ENCODE data around the gene DNAH3. TPM values are rescaled to one million over a fixed set of nuclear protein-coding genes. Genes with fewer than 3 reads are reported as not detected.
"Not testable (repeated sequence)": the region's sequence is repeated elsewhere in the genome, so short reads cannot be mapped to it uniquely, and the experiment has no call there.

The DNAH3 gene
- total RNA-seq, 2 donors from 2014 or later, result 0.02 TPM; not detected in 1

GRCh38 chr16:21101631-21102420 is 48.8 kb downstream of the DNAH3 start:
- H3K9me3 Mint-ChIP-seq, result no peaks in the 10 kb centered on the region
- H3K27ac Mint-ChIP-seq, result no peak overlapping the region
- ATAC-seq (replicated peaks in 1 of 2), result no peak
- no peaks in the 10 kb centered on the region for H3K36me3 Mint-ChIP-seq (ENCODE audit: insufficient read depth in 2 of 2)
- H3K27me3 Mint-ChIP-seq (ENCODE audit: low read depth), result peaks cover 28% of the 10 kb centered on the region
- no peak overlapping the region for H3K4me3 Mint-ChIP-seq
- no peaks in the 10 kb centered on the region for H3K4me1 Mint-ChIP-seq (ENCODE audit: low read depth)
- peak; percentile 4 to 13 for DNase-seq

- H3K4me1 Mint-ChIP-seq (ENCODE audit: low read depth), result no peaks in the 10 kb centered on the region
- H3K27ac Mint-ChIP-seq, result no peak overlapping the region
- no peak overlapping the region for H3K4me3 Mint-ChIP-seq
- no peak for ATAC-seq (replicated peaks in 1 of 2)
- no peak for DNase-seq
- no peaks in the 10 kb centered on the region for H3K9me3 Mint-ChIP-seq
- H3K27me3 Mint-ChIP-seq (ENCODE audit: low read depth), result peaks cover 34% of the 10 kb centered on the region
- H3K36me3 Mint-ChIP-seq (ENCODE audit: insufficient read depth in 2 of 2), result no peaks in the 10 kb centered on the region
Observed at GRCh38 chr16:21100447-21100846, 50.2 kb downstream of the DNAH3 start.

DNA sequence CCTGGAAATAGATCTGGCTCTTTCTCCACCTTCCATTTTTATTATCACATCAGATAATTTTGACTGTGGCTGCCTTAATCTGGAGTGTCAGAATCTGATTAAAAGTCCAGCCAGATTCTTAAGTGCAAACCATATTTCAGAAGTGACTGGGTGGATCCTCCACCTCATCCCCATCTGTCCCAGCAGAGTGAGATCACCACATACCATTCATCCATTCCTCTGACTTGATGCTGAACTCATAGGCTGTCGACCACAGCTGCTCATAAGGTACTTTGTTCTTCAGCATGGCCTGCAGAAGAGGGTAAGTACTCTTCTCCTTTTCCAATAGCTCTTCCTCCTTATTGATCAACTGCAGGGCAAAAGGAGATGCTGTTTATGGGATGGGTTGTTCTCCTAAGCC is 53.5 kb downstream of the DNAH3 start:
- Mint-ChIP-seq H3K27me3 (ENCODE audit: low read depth) (peaks cover 35% of the 10 kb centered on the region), H3K36me3 (ENCODE audit: insufficient read depth in 2 of 2) (no peaks in the 10 kb centered on the region)
- ATAC-seq (replicated peaks in 1 of 2), result no peak

GRCh38 chr16:21094719-21095118 is 55.9 kb downstream of the DNAH3 start:
- not testable (repeated sequence) for H3K9me3 Mint-ChIP-seq; ATAC-seq (replicated peaks in 1 of 2); H3K36me3 Mint-ChIP-seq (ENCODE audit: insufficient read depth in 2 of 2); H3K4me1 Mint-ChIP-seq (ENCODE audit: low read depth); H3K27ac Mint-ChIP-seq; DNase-seq; H3K4me3 Mint-ChIP-seq
- H3K27me3 Mint-ChIP-seq (ENCODE audit: low read depth), result peaks cover 45% of the 10 kb centered on the region

More for the DNA sequence above, 53.5 kb downstream of the DNAH3 start:
- H3K4me3 Mint-ChIP-seq, result no peak overlapping the region
- peaks cover 0 to 2% of the 10 kb centered on the region in 2 donors for H3K9me3 Mint-ChIP-seq
- no peak for DNase-seq
- H3K27ac Mint-ChIP-seq, result no peak overlapping the region
- no peaks in the 10 kb centered on the region for H3K4me1 Mint-ChIP-seq (ENCODE audit: low read depth)

DNA sequence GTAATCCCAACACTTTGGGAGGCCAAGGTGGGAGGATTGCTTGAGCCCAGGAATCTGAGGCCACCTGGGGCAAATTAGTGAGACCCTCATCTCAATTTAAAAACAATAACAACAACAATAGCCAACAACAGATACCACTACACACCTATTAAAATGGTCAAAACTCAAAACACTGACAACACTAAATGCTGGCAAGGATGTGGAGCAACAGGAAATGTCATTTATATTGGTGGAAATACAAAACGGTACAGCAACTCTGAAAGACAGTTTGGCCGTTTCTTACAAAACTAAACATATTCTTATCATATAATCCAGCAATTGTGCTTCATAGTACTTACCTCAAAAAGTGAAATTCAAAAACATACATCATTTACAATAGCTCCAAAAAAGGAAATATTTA is 57.7 kb downstream of the DNAH3 start:
- H3K36me3 Mint-ChIP-seq (ENCODE audit: insufficient read depth in 2 of 2), result peaks cover 0 to 6% of the 10 kb centered on the region in 2 donors
- H3K4me1 Mint-ChIP-seq (ENCODE audit: low read depth), result no peaks in the 10 kb centered on the region
- H3K4me3 Mint-ChIP-seq, result no peak overlapping the region
- no peak for ATAC-seq (replicated peaks in 1 of 2)
- H3K27me3 Mint-ChIP-seq (ENCODE audit: low read depth), result peaks cover 48% of the 10 kb centered on the region
- peaks cover 2 to 3% of the 10 kb centered on the region in 2 donors for H3K9me3 Mint-ChIP-seq
- no peak overlapping the region for H3K27ac Mint-ChIP-seq
- no peak for DNase-seq

DNA sequence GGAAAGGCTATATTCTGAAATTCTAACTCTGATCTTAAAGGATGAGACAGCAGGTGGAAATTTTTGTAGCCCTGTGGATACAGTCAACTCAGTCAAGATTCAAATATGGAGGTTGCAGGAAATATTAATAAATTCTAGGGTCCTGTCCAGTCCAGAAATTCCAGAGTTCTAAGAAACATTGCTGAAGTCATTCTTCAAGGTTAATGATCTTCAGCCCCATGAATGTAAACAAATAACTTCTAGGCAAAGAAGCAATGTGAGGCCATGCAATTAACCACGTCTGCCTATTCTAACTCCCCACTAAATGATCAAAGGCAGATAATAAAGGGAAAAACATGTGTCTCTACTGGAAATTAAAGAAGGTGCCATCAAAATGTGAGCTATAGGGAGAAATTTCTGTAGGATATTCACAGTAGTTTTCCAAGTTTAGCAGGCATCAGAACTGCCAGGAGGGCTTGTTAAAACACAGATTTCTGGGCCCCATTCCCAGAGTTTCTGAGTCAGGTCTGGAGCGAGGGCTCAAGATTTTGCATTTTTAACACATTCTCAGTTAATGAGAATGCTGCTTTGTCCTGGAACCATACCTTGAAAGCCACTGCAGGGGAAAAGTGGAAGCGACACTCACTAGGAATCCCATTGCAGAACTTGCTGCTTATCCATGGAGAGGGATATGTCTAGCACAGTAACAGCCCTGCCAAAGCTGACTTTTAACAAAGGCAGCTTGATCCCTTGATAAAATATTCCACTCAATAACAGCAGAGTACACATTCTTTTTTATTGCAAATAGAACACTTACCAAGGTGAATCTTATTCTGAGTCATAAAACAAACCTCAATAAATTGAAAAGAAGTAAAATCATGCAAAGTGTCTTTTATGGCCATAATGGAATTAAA is 61.8 kb downstream of the DNAH3 start:
- Mint-ChIP-seq H3K4me3 (no peak overlapping the region), H3K36me3 (ENCODE audit: insufficient read depth in 2 of 2) (peaks cover 0 to 6% of the 10 kb centered on the region in 2 donors), H3K27me3 (ENCODE audit: low read depth) (peaks cover 35% of the 10 kb centered on the region), H3K9me3 (peaks cover 0 to 3% of the 10 kb centered on the region in 2 donors), H3K27ac (no peak overlapping the region), H3K4me1 (ENCODE audit: low read depth) (no peaks in the 10 kb centered on the region)
- ATAC-seq (replicated peaks in 1 of 2) (no peak), DNase-seq (no peak)

- DNase-seq (no peak), ATAC-seq (replicated peaks in 1 of 2) (no peak)
- H3K4me3 Mint-ChIP-seq, result no peak overlapping the region
- H3K36me3 Mint-ChIP-seq (ENCODE audit: insufficient read depth in 2 of 2), result peaks cover 0 to 6% of the 10 kb centered on the region in 2 donors
- H3K27me3 Mint-ChIP-seq (ENCODE audit: low read depth), result peaks cover 35% of the 10 kb centered on the region
- peaks cover 0 to 3% of the 10 kb centered on the region in 2 donors for H3K9me3 Mint-ChIP-seq
- no peak overlapping the region for H3K27ac Mint-ChIP-seq
- H3K4me1 Mint-ChIP-seq (ENCODE audit: low read depth), result no peaks in the 10 kb centered on the region
Observed at GRCh38 chr16:21088143-21088542, 62.5 kb downstream of the DNAH3 start.

- Mint-ChIP-seq H3K27ac (no peak overlapping the region), H3K27me3 (ENCODE audit: low read depth) (peaks cover 25% of the 10 kb centered on the region), H3K36me3 (ENCODE audit: insufficient read depth in 2 of 2) (peaks cover 0 to 5% of the 10 kb centered on the region in 2 donors), H3K4me3 (no peak overlapping the region), H3K9me3 (no peaks in the 10 kb centered on the region), H3K4me1 (ENCODE audit: low read depth) (no peaks in the 10 kb centered on the region)
- DNase-seq (no peak), ATAC-seq (replicated peaks in 1 of 2) (no peak)
Observed at GRCh38 chr16:21084631-21085225, 65.9 kb downstream of the DNAH3 start.

DNA sequence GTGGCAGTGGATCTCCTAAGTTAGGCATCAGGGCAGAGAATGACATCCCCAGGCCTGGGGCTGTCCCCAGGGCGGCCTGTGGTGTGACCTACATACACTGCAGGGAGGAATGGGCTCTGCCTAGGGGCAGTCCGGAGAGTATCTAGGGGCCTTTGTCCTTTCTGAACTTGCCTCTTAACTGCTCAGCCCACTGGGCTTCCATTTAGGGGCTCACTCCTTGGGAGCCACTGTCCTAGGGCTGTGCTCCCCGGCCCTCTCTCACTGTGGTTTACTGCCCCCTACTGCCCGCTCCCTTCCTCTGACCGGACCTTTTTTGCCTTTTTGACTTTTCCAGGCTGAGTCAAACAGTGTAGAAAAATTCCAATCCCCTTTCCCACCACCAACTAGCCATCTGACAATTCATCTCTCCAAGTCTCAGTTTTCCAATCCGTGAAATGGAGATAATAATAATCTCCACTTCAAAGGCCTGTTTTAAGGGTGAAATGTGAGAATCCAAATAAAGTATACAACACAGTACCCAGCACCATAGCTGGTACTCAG is 66.8 kb downstream of the DNAH3 start:
- no peak overlapping the region for H3K27ac Mint-ChIP-seq
- no peaks in the 10 kb centered on the region for H3K36me3 Mint-ChIP-seq (ENCODE audit: insufficient read depth in 2 of 2)
- no peak overlapping the region for H3K4me3 Mint-ChIP-seq
- peaks cover 17% of the 10 kb centered on the region for H3K27me3 Mint-ChIP-seq (ENCODE audit: low read depth)
- no peaks in the 10 kb centered on the region for H3K9me3 Mint-ChIP-seq
- DNase-seq (peak; percentile 58 to 62), ATAC-seq (replicated peaks in 1 of 2) (peak; percentile 77)
- no peaks in the 10 kb centered on the region for H3K4me1 Mint-ChIP-seq (ENCODE audit: low read depth)

- H3K4me3 Mint-ChIP-seq, result no peak overlapping the region
Observed at GRCh38 chr16:21081329-21081728, 69.3 kb downstream of the DNAH3 start.

DNA sequence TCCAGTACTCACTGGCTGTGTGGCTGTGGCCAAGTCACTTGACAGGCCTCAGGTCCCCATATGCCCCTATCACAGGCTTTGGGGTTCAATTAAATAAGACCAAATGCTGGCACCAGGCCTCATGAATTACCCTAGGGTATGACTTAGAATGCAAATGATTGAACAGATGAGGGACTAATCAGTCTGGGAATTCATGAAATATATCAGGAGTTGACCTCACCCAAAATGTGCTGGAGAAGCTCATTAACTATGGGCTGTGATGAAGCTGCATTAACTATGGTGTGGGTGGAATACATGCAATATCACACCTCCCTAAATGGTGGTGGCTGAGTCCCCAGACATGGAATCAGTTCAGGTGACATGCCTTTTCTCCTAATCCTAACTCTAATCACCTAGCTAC is 72.1 kb downstream of the DNAH3 start:
- H3K27me3 Mint-ChIP-seq (ENCODE audit: low read depth), result no peaks in the 10 kb centered on the region
- DNase-seq (no peak), ATAC-seq (replicated peaks in 1 of 2) (no peak)
- H3K27ac Mint-ChIP-seq, result no peak overlapping the region
- no peak overlapping the region for H3K4me3 Mint-ChIP-seq
- H3K36me3 Mint-ChIP-seq (ENCODE audit: insufficient read depth in 2 of 2), result no peaks in the 10 kb centered on the region
- no peaks in the 10 kb centered on the region for H3K4me1 Mint-ChIP-seq (ENCODE audit: low read depth)
- H3K9me3 Mint-ChIP-seq, result no peaks in the 10 kb centered on the region

More at GRCh38 chr16:21081329-21081728, 69.3 kb downstream of the DNAH3 start:
- ATAC-seq (replicated peaks in 1 of 2), result no peak
- Mint-ChIP-seq H3K36me3 (ENCODE audit: insufficient read depth in 2 of 2) (no peaks in the 10 kb centered on the region), H3K27me3 (ENCODE audit: low read depth) (no peaks in the 10 kb centered on the region), H3K27ac (no peak overlapping the region), H3K4me1 (ENCODE audit: low read depth) (no peaks in the 10 kb centered on the region), H3K9me3 (no peaks in the 10 kb centered on the region)
- DNase-seq, result no peak

DNA sequence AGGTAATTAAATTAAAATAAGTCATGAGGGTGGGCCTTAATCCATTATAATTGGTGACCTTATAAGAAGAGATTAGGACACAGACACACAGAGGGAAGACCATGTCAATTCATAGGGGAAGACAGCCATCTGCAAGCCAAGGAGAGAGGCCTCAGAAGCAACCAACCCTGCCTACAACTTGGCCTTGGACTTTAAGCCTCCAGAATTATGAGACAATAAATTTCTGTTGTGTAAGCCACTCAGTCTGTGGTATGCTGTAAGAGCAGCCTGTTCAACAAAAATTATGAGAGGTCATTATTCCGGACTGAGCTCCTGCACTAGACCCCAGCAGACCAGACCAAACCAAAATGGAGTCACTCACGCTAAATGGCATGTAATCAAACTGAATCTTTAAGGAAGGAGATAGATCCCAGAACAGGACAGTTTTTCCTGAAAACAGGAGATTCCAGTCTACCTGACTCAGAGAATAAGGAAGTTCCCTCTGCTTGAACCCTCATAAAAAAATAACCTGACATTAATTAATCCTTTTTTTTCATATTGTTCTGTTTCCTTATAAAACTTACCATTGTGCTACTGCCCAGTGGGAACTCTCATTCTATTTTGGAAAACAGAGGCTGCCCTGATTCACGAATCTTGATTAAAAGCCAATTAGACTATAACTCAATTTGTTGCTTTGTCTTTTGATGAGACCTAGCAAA is 74.3 kb downstream of the DNAH3 start:
- ATAC-seq (replicated peaks in 1 of 2), result no peak
- H3K27ac Mint-ChIP-seq, result no peak overlapping the region
- H3K27me3 Mint-ChIP-seq (ENCODE audit: low read depth), result no peaks in the 10 kb centered on the region
- H3K36me3 Mint-ChIP-seq (ENCODE audit: insufficient read depth in 2 of 2), result no peaks in the 10 kb centered on the region
- DNase-seq, result no peak
- H3K4me1 Mint-ChIP-seq (ENCODE audit: low read depth), result no peaks in the 10 kb centered on the region
- no peak overlapping the region for H3K4me3 Mint-ChIP-seq
- H3K9me3 Mint-ChIP-seq, result no peaks in the 10 kb centered on the region
